T1000 (cell line): ENCODE data around the gene ESPNL.

Experiments used
- DNase-seq: peaks from one replicate; lab custom pipeline; 2025; ENCODE audit warnings: mixed read lengths; lab: John Stamatoyannopoulos, UW

Gene ESPNL

DNA sequence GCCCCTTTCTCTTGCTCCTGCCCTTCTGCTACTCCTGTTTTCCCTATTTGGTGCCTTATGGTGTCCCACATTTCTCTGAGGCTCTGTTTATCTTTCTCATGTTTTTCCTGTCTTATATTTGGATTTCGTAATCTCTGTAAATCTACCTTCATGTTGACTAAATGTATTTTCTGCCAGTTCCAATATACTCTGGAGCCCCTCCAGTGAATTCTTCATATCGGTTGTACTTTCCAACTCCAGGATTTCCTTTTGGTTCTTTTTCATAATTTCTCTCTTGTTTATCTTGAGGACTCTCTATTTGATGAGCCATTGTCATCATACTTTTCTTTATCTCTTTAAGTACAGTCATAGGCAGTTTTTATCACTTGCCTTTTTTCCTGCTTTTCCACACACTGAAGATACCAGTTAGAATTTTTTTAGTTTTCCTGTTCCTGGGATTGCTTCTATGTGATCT is 20.2 kb upstream of the ESPNL start:
- DNase-seq = no peak

GRCh38 chr2:238080518-238080917 is 19.6 kb upstream of the ESPNL start:
- no peak for DNase-seq

DNA sequence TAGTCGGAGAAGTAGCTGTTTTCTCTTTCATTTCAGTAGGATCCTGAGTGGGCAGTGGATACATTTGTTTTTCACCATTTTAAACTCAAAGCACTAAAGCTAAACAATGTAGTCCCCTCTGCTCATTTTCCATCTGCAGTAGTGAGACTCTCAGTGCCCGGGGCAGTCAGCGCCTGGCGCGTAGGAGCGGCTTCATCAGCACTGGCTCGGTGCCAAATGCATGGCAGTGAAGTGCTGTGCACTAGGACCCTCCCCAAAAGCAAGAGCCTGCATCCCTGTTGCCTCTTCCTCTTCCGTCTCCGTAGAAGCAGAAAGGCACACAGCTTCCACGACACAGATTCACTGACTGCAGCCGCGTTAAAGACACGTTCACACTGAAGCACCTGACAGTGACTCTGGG is 19.0 kb upstream of the ESPNL start:
- no peak for DNase-seq

DNA sequence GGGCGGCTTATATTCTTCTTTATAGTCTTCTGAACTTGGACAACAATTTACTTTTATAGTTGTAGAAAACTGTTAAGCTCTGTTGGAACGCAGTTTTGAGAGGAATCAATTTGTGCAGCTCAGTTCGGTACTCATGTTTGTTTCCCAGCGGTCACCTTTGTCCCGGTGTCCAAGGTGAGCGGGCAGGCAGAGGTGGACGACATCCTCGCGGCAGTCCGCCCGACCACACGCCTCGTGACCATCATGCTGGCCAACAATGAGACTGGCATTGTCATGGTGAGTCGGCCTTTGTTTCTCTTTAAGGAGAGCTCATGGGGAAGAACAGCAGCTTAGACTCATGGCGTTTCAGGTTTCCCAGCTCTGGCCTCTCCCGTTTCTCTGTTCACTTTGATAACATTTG is 18.6 kb upstream of the ESPNL start:
- DNase-seq = no peak

DNA sequence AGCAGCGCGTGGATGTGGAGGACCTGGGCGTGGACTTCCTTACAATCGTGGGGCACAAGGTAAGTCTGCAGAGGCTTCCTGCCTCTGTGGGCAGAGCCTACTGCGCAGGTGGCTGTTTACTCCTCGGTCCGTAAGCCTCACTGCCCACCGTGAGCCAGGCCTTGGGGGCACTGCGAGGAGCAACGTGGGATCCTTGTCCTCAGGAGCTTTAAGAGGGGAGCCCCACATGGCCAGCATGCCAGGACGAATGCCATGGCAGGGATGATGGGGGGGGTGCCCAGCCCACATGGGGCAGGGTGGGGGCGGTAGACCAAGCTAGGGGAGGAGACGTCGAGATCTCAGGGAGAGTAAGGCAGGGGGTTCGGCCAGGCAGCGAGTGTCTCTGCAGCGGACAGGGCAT is 18.0 kb upstream of the ESPNL start:
- no peak for DNase-seq

DNA sequence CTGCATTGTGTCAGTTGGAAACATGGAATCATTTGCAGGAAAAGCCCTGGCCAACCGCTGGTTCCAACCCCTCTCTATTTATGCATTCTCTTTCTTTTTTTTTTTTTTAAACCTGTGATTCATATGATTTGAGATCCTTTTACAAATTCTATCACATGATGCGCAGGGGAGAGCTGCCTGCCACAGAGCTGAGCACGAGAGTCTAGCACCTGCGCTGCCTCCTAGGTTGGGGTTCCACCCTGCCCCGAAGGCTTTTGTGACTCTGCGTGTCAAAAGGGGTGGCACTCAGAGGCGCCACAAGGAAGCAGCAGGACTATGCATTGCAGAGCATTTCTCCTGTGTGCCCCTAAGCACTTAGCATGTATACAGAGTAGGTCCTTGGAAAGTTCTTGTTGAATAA is 17.3 kb upstream of the ESPNL start:
- no peak for DNase-seq

DNA sequence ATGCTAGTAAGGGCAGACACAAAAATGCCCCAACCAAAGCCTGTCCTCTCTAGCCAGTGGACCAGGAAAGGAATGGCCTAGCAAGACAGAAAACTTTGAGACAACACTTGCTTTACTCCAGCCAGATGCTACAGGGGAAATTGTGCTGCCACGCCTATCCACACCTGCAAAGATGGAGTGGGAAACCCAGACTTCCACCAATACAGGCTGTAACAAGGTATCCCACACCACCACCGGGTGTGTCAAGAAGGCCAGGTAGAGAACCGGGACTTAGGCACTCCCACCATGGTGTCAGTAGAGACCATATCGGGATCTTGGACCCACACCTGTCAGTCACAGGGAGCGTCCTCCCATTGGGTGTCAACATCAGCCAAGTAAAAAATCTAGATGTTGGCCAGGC is 16.2 kb upstream of the ESPNL start:
- no peak for DNase-seq

GRCh38 chr2:238084761-238085160 is 15.4 kb upstream of the ESPNL start:
- no peak for DNase-seq

DNA sequence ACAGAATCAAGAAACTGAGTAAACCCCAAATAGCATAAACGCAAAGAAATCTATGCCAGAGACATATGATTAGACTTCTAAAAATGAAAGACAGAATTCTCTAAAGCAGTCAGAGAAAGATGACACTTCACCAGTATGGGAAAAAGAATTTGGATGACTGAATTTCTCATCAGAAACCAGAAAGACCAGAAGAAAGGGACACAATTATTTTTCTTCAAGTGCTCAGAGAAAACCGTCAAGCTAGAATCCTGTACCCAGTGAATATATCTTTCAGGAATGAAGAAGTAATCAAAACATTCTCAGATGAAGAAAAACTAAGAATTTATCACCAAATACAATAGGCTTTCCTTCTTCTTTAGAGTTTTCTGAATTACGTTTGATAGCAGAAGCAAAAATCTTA is 14.2 kb upstream of the ESPNL start:
- no peak for DNase-seq

GRCh38 chr2:238087211-238087610 is 12.9 kb upstream of the ESPNL start:
- DNase-seq = no peak

- DNase-seq = no peak
These were observed 9.3 kb upstream of the ESPNL start for GRCh38 chr2:238090887-238091286.

- DNase-seq = no peak
These were observed 8.6 kb upstream of the ESPNL start for GRCh38 chr2:238091436-238092060.

- no peak for DNase-seq
These were observed 7.6 kb upstream of the ESPNL start for GRCh38 chr2:238092486-238093035.

GRCh38 chr2:238093181-238094140 is 6.7 kb upstream of the ESPNL start:
- DNase-seq = no peak

DNA sequence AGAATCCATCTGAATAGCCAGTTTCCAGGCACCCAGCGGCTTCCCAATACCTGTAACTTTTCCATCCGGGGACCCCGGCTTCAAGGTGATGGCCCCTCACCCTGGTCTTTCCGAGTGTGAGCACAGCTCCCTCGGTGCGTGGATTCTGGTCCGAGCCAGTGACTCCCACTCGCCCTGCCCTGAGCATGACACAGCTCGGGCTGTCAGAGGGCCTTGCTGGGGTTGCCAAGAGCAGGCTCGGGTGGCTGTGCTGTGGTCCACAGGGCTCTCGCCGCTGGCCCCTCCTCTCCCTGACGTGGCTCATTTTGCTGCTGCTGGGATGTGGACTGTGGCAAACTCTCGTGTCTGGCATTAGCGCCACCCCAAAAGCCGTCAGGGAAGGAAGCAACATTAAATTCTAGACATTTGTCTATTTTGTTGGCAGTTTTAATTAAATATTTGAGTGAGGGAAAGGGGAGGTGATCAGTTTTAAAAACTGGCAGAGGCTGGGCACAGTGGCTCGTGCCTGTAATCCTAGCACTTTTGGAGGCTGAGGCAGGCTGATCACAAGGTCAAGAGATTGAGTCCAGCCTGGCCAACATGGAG is 5.6 kb upstream of the ESPNL start:
- no peak for DNase-seq

DNA sequence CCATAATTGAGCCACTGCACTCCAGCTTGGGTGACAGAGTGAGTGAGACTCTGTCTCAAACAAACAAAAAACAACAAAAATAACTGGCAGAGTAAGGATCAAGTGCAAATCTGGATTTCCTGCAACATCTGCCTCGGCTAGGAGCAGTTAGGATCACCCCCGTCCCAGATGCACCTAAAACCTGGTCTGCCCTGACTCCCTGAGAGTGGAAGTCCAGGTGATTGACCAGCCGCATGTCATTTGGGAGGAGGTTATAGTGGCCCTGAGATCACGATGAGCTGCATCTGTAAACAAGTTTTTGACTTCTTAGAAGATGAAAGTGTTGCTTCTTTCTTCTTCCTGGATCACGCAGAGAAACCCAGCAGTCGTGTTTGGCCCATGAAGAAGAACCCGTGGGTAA is 5.0 kb upstream of the ESPNL start:
- no peak for DNase-seq

DNA sequence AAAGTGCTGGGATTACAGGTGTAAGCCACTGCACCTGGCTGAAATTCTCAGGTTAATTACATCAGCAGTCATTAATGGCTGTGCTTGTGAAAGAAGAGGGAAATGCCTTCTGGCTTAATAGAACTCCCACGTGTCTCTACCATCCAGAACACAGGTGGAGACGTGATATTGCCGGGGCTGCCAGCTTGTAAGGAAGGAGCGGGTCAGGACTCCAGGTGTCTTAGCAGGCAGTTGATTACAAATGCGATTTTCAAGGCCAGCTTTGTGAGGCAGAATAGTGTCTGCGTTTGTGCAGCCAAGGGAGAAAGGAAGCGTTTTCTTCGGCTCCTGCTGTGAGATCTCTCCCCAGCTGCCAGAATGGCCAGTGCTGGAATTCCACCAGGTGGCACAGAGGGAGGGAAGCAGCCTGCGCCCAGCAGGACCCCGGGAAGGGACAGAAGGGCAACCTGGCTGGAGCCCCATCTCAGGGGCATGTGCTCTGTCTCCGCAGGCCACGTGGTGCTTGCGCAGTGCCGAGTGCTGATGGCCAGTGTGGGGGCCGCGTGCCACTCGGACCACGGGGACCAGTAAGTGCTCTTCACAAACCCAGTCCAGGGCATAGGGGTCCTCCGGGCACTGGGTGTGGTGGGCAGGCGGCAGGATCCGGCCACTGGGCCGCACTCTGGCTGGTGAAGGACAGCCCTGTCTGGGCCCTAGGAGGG is 3.7 kb upstream of the ESPNL start:
- no peak for DNase-seq

GRCh38 chr2:238097201-238097987 is 2.7 kb upstream of the ESPNL start:
- DNase-seq = no peak

DNA sequence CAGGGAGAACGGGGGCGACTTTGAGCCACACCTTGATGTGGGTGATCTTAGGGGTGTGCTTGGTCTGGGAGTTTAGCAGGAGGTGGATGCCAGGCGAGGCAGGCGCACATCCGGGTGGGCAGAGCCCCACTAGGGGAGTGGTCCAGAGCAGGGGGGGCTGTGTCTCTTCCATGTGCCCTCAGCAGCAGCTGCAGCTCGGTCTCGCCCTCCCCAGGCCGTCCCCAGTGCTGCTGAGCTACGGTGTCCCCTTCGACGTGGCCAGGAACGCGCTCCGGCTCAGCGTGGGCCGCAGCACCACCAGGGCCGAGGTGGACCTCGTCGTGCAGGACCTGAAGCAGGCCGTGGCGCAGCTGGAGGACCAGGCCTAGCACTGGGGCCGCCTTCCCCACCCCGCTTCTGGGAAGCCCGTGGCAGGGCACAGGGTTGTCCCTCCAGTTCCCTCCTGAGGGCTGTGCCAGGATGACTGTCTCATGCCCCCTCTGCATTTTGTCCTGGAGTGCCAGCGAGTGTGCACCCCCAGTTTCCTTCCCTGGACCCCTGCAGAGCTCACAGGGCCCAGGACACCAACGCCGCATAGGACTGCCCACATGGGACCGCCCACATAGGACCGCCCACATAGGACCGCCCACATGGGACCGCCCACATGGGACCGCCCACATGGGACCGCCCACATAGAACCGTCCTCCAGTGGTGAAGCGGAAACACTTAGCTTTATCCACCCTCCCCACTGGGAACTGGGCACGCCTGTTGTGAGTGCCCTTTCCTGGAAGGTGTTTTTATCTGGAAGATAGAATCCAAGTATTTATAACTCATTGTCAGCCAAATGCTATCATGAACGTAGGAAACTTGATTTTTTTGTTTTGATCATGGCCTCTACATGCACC is 1.9 kb upstream of the ESPNL start:
- peak; percentile 17 for DNase-seq
